ENCODE measurements around the gene PBRM1. TPM values are rescaled to one million over a fixed set of nuclear protein-coding genes. Genes with fewer than 3 reads are reported as not detected.

Gene PBRM1
- total RNA-seq, 1 donor = 100 TPM

- Histone ChIP-seq H4K20me1 (ENCODE audit: insufficient read depth, low read length) (no peaks in the 10 kb centered on the region), H3K4me3 (ENCODE audit: insufficient read depth, low read length) (no peak overlapping the region)
These were observed 167.7 kb downstream of the PBRM1 start for GRCh38 chr3:52517796-52518722.

GRCh38 chr3:52516509-52517195, 169.1 kb downstream of the PBRM1 start:
- Histone ChIP-seq H3K9me3 (ENCODE audit: low read depth, low read length) (no peaks in the 10 kb centered on the region), H3K4me3 (ENCODE audit: insufficient read depth, low read length) (no peak overlapping the region), H3K27me3 (ENCODE audit: insufficient read depth, low read length) (peaks cover 5% of the 10 kb centered on the region), H3K4me2 (ENCODE audit: insufficient read depth, low read length) (no peak overlapping the region), H2AFZ (ENCODE audit: low read length) (no peak overlapping the region), H3K79me2 (ENCODE audit: insufficient read depth, low read length) (no peaks in the 10 kb centered on the region), H4K20me1 (ENCODE audit: insufficient read depth, low read length) (no peaks in the 10 kb centered on the region), H3K4me1 (ENCODE audit: insufficient read depth, low read length) (no peaks in the 10 kb centered on the region), H3K36me3 (ENCODE audit: insufficient read depth, low read length) (no peaks in the 10 kb centered on the region), H3K27ac (ENCODE audit: low read depth, low read length) (no peak overlapping the region)
- TF ChIP-seq CTCF (IDR thresholded peaks at IDR 0.05; ENCODE audit: extremely low read depth, low read depth, low read length) = no peak
- DNase-seq (ENCODE audit: insufficient read length, low spot score, missing footprints) = no peak

More at GRCh38 chr3:52517796-52518722, 167.7 kb downstream of the PBRM1 start:
- no peaks in the 10 kb centered on the region for H3K27me3 ChIP-seq (ENCODE audit: insufficient read depth, low read length)
- H2AFZ ChIP-seq (ENCODE audit: low read length) = no peak overlapping the region
- H3K4me1 ChIP-seq (ENCODE audit: insufficient read depth, low read length) = no peaks in the 10 kb centered on the region
- no peaks in the 10 kb centered on the region for H3K79me2 ChIP-seq (ENCODE audit: insufficient read depth, low read length)
- H3K36me3 ChIP-seq (ENCODE audit: insufficient read depth, low read length) = no peaks in the 10 kb centered on the region
- DNase-seq (ENCODE audit: insufficient read length, low spot score, missing footprints) = peak; percentile 91
- no peak for TF ChIP-seq CTCF (IDR thresholded peaks at IDR 0.05; ENCODE audit: extremely low read depth, low read depth, low read length)
- H3K4me2 ChIP-seq (ENCODE audit: insufficient read depth, low read length) = no peak overlapping the region
- no peak overlapping the region for H3K27ac ChIP-seq (ENCODE audit: low read depth, low read length)
- no peaks in the 10 kb centered on the region for H3K9me3 ChIP-seq (ENCODE audit: low read depth, low read length)

GRCh38 chr3:52515192-52515591, 170.5 kb downstream of the PBRM1 start:
- no peak for DNase-seq (ENCODE audit: insufficient read length, low spot score, missing footprints)
- Histone ChIP-seq H3K4me3 (ENCODE audit: insufficient read depth, low read length) (no peak overlapping the region), H3K4me2 (ENCODE audit: insufficient read depth, low read length) (no peak overlapping the region), H3K79me2 (ENCODE audit: insufficient read depth, low read length) (no peaks in the 10 kb centered on the region), H3K4me1 (ENCODE audit: insufficient read depth, low read length) (no peaks in the 10 kb centered on the region), H3K27ac (ENCODE audit: low read depth, low read length) (no peak overlapping the region), H4K20me1 (ENCODE audit: insufficient read depth, low read length) (no peaks in the 10 kb centered on the region), H3K36me3 (ENCODE audit: insufficient read depth, low read length) (no peaks in the 10 kb centered on the region), H2AFZ (ENCODE audit: low read length) (no peak overlapping the region), H3K27me3 (ENCODE audit: insufficient read depth, low read length) (peaks cover 5% of the 10 kb centered on the region), H3K9me3 (ENCODE audit: low read depth, low read length) (no peaks in the 10 kb centered on the region)
- TF ChIP-seq CTCF (IDR thresholded peaks at IDR 0.05; ENCODE audit: extremely low read depth, low read depth, low read length) = no peak

- H3K4me2 ChIP-seq (ENCODE audit: insufficient read depth, low read length) = no peak overlapping the region
- H3K79me2 ChIP-seq (ENCODE audit: insufficient read depth, low read length) = no peaks in the 10 kb centered on the region
- no peaks in the 10 kb centered on the region for H4K20me1 ChIP-seq (ENCODE audit: insufficient read depth, low read length)
- no peaks in the 10 kb centered on the region for H3K9me3 ChIP-seq (ENCODE audit: low read depth, low read length)
- no peak overlapping the region for H3K27ac ChIP-seq (ENCODE audit: low read depth, low read length)
- no peak for TF ChIP-seq CTCF (IDR thresholded peaks at IDR 0.05; ENCODE audit: extremely low read depth, low read depth, low read length)
- no peak for DNase-seq (ENCODE audit: insufficient read length, low spot score, missing footprints)
- H3K36me3 ChIP-seq (ENCODE audit: insufficient read depth, low read length) = no peaks in the 10 kb centered on the region
- no peak overlapping the region for H3K4me3 ChIP-seq (ENCODE audit: insufficient read depth, low read length)
- no peaks in the 10 kb centered on the region for H3K4me1 ChIP-seq (ENCODE audit: insufficient read depth, low read length)
- no peak overlapping the region for H2AFZ ChIP-seq (ENCODE audit: low read length)
- H3K27me3 ChIP-seq (ENCODE audit: insufficient read depth, low read length) = peaks cover 5% of the 10 kb centered on the region
These were observed 171.1 kb downstream of the PBRM1 start for GRCh38 chr3:52514576-52514975.

All from osteoblast (primary cell).